Small intestine (tissue), 7 donors: Measurements from ENCODE around the gene MTMR4. TPM values are rescaled to one million over a fixed set of nuclear protein-coding genes. Genes with fewer than 3 reads are reported as not detected.
A peak's percentile ranks its signal among the peaks of the same experiment; 100 is the strongest.

Experiments used
- DNase-seq, 2 donors: peaks; one replicate each; pipeline versions ENCODE4 v3.0.0 to v3.0.0-alpha.2; 2013
- FAIRE-seq: peaks from 2 replicates; lab custom pipeline; 2012; peaks lifted over from hg19 to GRCh38; lab: Jason Lieb, UNC
- H3K27ac ChIP-seq, 3 donors: one replicate each; pipeline ENCODE4 v1.5.1; 2013; ENCODE audit warnings: low read length in 2 of 3, mild to moderate bottlenecking in 2 of 3, control low read depth in 1 of 3, inconsistent platforms in 1 of 3, low read depth in 1 of 3, moderate library complexity in 1 of 3
- H3K27me3 ChIP-seq, 3 donors: one replicate each; pipeline ENCODE4 v1.6.1; 2013; ENCODE audit warnings: low read length in 3 of 3, inconsistent platforms in 1 of 3; ENCODE audit not compliant: control insufficient read depth in 3 of 3, insufficient read depth in 3 of 3
- H3K36me3 ChIP-seq, 3 donors: one replicate each; pipeline ENCODE4 v1.6.1; 2013; ENCODE audit warnings: low read length in 3 of 3, inconsistent platforms in 1 of 3, low read depth in 1 of 3, mild to moderate bottlenecking in 1 of 3, moderate library complexity in 1 of 3; ENCODE audit not compliant: control insufficient read depth in 3 of 3, insufficient read depth in 2 of 3
- H3K4me1 ChIP-seq, 3 donors: one replicate each; pipeline ENCODE4 v1.6.1; 2013; ENCODE audit warnings: low read length in 2 of 3, inconsistent platforms in 1 of 3, low read depth in 1 of 3, mild to moderate bottlenecking in 1 of 3, moderate library complexity in 1 of 3; ENCODE audit not compliant: control insufficient read depth in 3 of 3, insufficient read depth in 2 of 3
- H3K4me3 ChIP-seq, 3 donors: one replicate each; pipeline ENCODE4 v1.5.1; 2013; ENCODE audit warnings: low read length in 3 of 3, control low read depth in 1 of 3, inconsistent platforms in 1 of 3, low read depth in 1 of 3, mild to moderate bottlenecking in 1 of 3, moderate library complexity in 1 of 3
- H3K9me3 ChIP-seq, 2 donors: one replicate each; pipeline ENCODE4 v1.6.1; 2013; ENCODE audit warnings: low read depth in 1 of 2, low read length in 1 of 2; ENCODE audit not compliant: control insufficient read depth in 2 of 2, insufficient read depth in 1 of 2
- WGBS, 3 donors: extraction: QIAGEN DNeasy Blood & Tissue Kit; methylation state at CpG; one replicate each; pipeline ENCODE4 v1.1.7; 2013; 5-methylcytosine and 5-hydroxymethylcytosine counted together
- polyA plus RNA-seq, 4 donors: library from polyadenylated mRNA; stranded (reverse) in 3 of 4; unstranded in 1 of 4; fragments of 200-250 nt in 3 of 4; fragments of 120-200 nt in 1 of 4; gene quantifications; one replicate each; pipeline versions ENCODE4 v1.2.1 to v1.2.3, GENCODE V29; 2013
- donor health status: healthy with polysubstance abuse.
- donor health status: control.
- donor health status: control.
- donor health status: Bipolar disorder and iron deficiency.
- donor health status: healthy.

Gene MTMR4
- polyA plus RNA-seq, 4 donors, result 15.4 to 77.4 (median 20.6) TPM

GRCh38 chr17:58520843-58521430 is 6.5 kb upstream of the MTMR4 start:
- Histone ChIP-seq H3K4me3 (no peak overlapping the region), H3K27me3 (no peaks in the 10 kb centered on the region), H3K4me1 (peaks cover 0 to 25% (median 9%) of the 10 kb centered on the region in 3 donors), H3K9me3 (no peaks in the 10 kb centered on the region), H3K36me3 (peaks cover 0 to 3% (median 0%) of the 10 kb centered on the region in 3 donors), H3K27ac (peak overlapping the region in 1 of 3 donors; percentile 19)
- DNase-seq (peak; percentile 28 to 36), FAIRE-seq (no peak)
- 65 to 71% (median 71%) methylated on average over 15 of the region's 15 CpGs for WGBS, 3 donors

GRCh38 chr17:58517928-58518609 is 3.6 kb upstream of the MTMR4 start:
- Histone ChIP-seq H3K36me3 (peaks cover 0 to 8% (median 0%) of the 10 kb centered on the region in 3 donors), H3K27ac (peak overlapping the region; percentile 97 to 99 (median 99)), H3K9me3 (no peaks in the 10 kb centered on the region), H3K4me1 (peaks cover 0 to 37% (median 22%) of the 10 kb centered on the region in 3 donors), H3K27me3 (no peaks in the 10 kb centered on the region), H3K4me3 (peak overlapping the region; percentile 67 to 91 (median 78))
- peak; percentile 57 for FAIRE-seq
- DNase-seq, result peak; percentile 100
- WGBS, 3 donors, result 0% methylated on average over 38 to 39 of the region's 39 CpGs

- no peaks in the 10 kb centered on the region for H3K9me3 ChIP-seq
- FAIRE-seq (no peak), DNase-seq (no peak)
- H3K4me1 ChIP-seq, result peaks cover 0 to 43% (median 22%) of the 10 kb centered on the region in 3 donors
- no peaks in the 10 kb centered on the region for H3K27me3 ChIP-seq
- 0 to 1% (median 1%) methylated on average over 15 to 27 of the region's 27 CpGs for whole genome bisulfite sequencing, 3 donors
- H3K4me3 ChIP-seq, result peak overlapping the region; percentile 37 to 91 (median 78)
- peak overlapping the region; percentile 97 to 99 (median 99) for H3K27ac ChIP-seq
- H3K36me3 ChIP-seq, result peaks cover 0 to 12% (median 0%) of the 10 kb centered on the region in 3 donors
These were observed 3.0 kb upstream of the MTMR4 start for GRCh38 chr17:58517378-58517927.

- 4 to 39% (median 29%) methylated on average over 2 of the region's 2 CpGs for WGBS, 3 donors
- FAIRE-seq (no peak), DNase-seq (peak; percentile 90 to 93)
- Histone ChIP-seq H3K4me3 (peak overlapping the region; percentile 37 to 91 (median 78)), H3K4me1 (peaks cover 0 to 44% (median 22%) of the 10 kb centered on the region in 3 donors), H3K36me3 (peaks cover 0 to 19% (median 0%) of the 10 kb centered on the region in 3 donors), H3K9me3 (no peaks in the 10 kb centered on the region), H3K27ac (peak overlapping the region; percentile 97 to 99 (median 99)), H3K27me3 (no peaks in the 10 kb centered on the region)
These were observed 2.4 kb upstream of the MTMR4 start for GRCh38 chr17:58516644-58517377.

- Histone ChIP-seq H3K27me3 (no peaks in the 10 kb centered on the region), H3K4me1 (peaks cover 0 to 44% (median 19%) of the 10 kb centered on the region in 3 donors), H3K27ac (peak overlapping the region; percentile 59 to 99 (median 82)), H3K4me3 (peak overlapping the region in 2 of 3 donors; percentile 78 to 91), H3K9me3 (no peaks in the 10 kb centered on the region), H3K36me3 (peaks cover 8 to 31% (median 9%) of the 10 kb centered on the region in 3 donors)
- WGBS, 3 donors, result 57 to 73% (median 61%) methylated on average over 2 of the region's 2 CpGs
- FAIRE-seq (no peak), DNase-seq (no peak)
These were observed 848 bp upstream of the MTMR4 start for GRCh38 chr17:58515286-58515685.

- FAIRE-seq, result no peak
- WGBS, 3 donors, result 14 to 26% (median 20%) methylated on average over 11 of the region's 11 CpGs
- Histone ChIP-seq H3K4me1 (peaks cover 0 to 44% (median 19%) of the 10 kb centered on the region in 3 donors), H3K9me3 (no peaks in the 10 kb centered on the region), H3K36me3 (peaks cover 13 to 36% (median 14%) of the 10 kb centered on the region in 3 donors), H3K27me3 (no peaks in the 10 kb centered on the region), H3K27ac (peak overlapping the region; percentile 59 to 99 (median 82)), H3K4me3 (peak overlapping the region in 2 of 3 donors; percentile 78 to 91)
- no peak for DNase-seq
These were observed 326 bp upstream of the MTMR4 start for GRCh38 chr17:58514770-58515157.

GRCh38 chr17:58513267-58513964 is 1.0 kb downstream of the MTMR4 start:
- DNase-seq, result no peak
- peaks cover 16 to 50% (median 24%) of the 10 kb centered on the region in 3 donors for H3K36me3 ChIP-seq
- H3K4me1 ChIP-seq, result peaks cover 0 to 44% (median 17%) of the 10 kb centered on the region in 3 donors
- H3K27me3 ChIP-seq, result no peaks in the 10 kb centered on the region
- peak overlapping the region in 2 of 3 donors; percentile 59 to 78 for H3K4me3 ChIP-seq
- 28 to 29% (median 29%) methylated on average over 14 of the region's 14 CpGs for WGBS, 3 donors
- FAIRE-seq, result no peak
- H3K27ac ChIP-seq, result no peak overlapping the region
- H3K9me3 ChIP-seq, result no peaks in the 10 kb centered on the region
